ENCODE results near the gene RRP8. TPM values are rescaled to one million over a fixed set of nuclear protein-coding genes. Genes with fewer than 3 reads are reported as not detected.

RRP8 gene
- total RNA-seq, 4 donors from 2014 or later: 14.9 to 22.7 (median 18.0) TPM

DNA sequence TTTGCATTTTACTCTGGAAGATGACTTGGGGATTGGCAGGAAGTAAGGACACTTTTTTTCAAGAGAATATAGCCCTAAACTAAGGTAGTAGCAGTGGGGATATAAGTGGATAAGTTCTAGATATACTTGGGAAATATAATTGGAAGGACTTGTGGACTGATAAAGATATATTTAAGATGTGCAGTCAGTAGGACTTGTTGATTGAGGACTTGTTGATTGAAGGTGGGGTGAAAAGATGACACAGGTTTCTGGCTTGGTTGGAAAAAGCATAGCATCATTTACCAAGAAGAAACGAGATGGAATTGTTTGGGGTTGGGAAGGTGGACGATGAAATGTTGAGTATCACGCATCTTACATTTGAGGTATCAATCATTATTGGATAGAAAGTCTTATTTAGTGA lies 10.1 kb upstream of the RRP8 start:
- no peak for TF ChIP-seq POLR2A (IDR thresholded peaks at IDR 0.05)
- TF ChIP-seq, protein P1, sequence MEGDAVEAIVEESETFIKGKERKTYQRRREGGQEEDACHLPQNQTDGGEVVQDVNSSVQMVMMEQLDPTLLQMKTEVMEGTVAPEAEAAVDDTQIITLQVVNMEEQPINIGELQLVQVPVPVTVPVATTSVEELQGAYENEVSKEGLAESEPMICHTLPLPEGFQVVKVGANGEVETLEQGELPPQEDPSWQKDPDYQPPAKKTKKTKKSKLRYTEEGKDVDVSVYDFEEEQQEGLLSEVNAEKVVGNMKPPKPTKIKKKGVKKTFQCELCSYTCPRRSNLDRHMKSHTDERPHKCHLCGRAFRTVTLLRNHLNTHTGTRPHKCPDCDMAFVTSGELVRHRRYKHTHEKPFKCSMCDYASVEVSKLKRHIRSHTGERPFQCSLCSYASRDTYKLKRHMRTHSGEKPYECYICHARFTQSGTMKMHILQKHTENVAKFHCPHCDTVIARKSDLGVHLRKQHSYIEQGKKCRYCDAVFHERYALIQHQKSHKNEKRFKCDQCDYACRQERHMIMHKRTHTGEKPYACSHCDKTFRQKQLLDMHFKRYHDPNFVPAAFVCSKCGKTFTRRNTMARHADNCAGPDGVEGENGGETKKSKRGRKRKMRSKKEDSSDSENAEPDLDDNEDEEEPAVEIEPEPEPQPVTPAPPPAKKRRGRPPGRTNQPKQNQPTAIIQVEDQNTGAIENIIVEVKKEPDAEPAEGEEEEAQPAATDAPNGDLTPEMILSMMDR (IDR thresholded peaks at IDR 0.05): no peak
- intact Hi-C loops (cut with DNase I; ENCODE audit: low total_unique reads): no loop called here
- WGBS, 2 donors: 89 to 92% methylated on average over 3 of the region's 3 CpGs
- no peak overlapping the region for H3K4me3 ChIP-seq (ENCODE audit: low read depth, poor library complexity, severe bottlenecking)
- DNase-seq (ENCODE audit: low spot score in 2 of 2): no peak

DNA sequence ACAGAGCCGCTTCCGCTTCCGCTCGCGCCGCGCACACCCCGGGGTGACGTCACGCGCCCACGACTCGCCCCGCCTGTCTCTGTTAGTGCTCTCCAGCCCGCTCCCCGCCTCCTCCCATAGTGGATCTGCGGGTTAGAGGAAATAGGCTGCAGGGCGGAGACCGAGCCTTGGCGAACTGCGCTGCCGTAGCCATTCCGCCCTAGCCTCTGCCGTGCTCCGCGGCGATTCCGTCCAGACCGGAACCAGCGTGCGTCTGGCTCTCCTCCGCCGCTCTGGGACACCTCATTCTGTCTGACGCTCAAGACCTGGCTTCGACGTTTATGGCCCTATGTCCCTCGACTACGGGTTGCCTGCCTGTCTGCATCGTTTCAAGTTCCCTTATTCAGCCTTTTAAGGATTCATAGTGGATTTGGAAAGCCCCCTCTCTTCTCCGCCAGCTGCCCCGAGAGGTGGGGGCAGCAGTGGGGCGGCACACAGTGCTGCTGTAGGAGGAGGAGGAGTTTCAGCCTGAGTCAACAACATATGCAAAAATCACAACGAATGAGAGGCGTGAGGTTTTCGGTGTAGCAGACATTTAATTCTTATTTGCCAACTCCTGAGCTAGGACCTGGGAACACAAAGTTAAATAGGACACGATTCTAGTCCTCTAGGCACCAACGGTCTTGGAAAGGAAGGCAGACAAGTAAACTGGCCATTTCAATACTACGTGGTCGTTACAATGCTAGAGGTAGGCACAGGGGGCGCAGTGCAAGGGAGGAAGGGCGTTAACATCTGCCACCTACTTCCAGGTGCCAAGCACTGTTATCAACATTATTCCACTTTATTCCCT lies 9.0 kb upstream of the RRP8 start, which contains the start of gene TAF10:
TAF10 (minus strand) TSS at position 4 of the 829 bp plus-strand sequence. CDS start 27 bp downstream, outside the sequence.
- peak; percentile 97 to 99 for DNase-seq (ENCODE audit: low spot score in 2 of 2)
- WGBS, 2 donors: 1% methylated on average over 37 to 44 of the region's 51 CpGs
- TF ChIP-seq, protein P1 (IDR thresholded peaks at IDR 0.05): peak in 1 of 3 donors; percentile 12
- peak in 1 of 2 donors; percentile 49 for TF ChIP-seq POLR2A (IDR thresholded peaks at IDR 0.05)
- intact Hi-C loops (cut with DNase I; ENCODE audit: low total_unique reads): no loop called here
- H3K4me3 ChIP-seq (ENCODE audit: low read depth, poor library complexity, severe bottlenecking): peak within 1 kb of the TSS; percentile 67

DNA sequence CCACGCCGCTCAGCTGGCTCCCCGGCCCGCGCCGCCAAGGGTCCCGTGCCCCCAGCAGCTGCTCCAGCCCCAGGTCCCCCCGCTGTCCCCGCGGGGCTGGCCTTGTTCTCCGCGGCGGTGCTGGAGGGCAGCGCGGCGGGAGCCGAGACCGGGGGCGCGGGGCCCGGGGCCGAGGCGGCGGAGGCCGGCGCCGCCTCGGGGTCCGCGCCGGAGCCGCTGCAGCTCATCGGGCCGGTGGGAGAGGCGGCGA lies 8.5 kb upstream of the RRP8 start:
- H3K4me3 ChIP-seq (ENCODE audit: low read depth, poor library complexity, severe bottlenecking): peak overlapping the region; percentile 67
- TF ChIP-seq, protein P1 (IDR thresholded peaks at IDR 0.05): no peak
- TF ChIP-seq POLR2A (IDR thresholded peaks at IDR 0.05): no peak
- intact Hi-C loops (cut with DNase I; ENCODE audit: low total_unique reads): no loop called here
- 0% methylated on average over 5 of the region's 36 CpGs; no CpG with 5 or more reads in 1 of the 2 donors for WGBS, 2 donors
- no peak for DNase-seq (ENCODE audit: low spot score in 2 of 2)

DNA sequence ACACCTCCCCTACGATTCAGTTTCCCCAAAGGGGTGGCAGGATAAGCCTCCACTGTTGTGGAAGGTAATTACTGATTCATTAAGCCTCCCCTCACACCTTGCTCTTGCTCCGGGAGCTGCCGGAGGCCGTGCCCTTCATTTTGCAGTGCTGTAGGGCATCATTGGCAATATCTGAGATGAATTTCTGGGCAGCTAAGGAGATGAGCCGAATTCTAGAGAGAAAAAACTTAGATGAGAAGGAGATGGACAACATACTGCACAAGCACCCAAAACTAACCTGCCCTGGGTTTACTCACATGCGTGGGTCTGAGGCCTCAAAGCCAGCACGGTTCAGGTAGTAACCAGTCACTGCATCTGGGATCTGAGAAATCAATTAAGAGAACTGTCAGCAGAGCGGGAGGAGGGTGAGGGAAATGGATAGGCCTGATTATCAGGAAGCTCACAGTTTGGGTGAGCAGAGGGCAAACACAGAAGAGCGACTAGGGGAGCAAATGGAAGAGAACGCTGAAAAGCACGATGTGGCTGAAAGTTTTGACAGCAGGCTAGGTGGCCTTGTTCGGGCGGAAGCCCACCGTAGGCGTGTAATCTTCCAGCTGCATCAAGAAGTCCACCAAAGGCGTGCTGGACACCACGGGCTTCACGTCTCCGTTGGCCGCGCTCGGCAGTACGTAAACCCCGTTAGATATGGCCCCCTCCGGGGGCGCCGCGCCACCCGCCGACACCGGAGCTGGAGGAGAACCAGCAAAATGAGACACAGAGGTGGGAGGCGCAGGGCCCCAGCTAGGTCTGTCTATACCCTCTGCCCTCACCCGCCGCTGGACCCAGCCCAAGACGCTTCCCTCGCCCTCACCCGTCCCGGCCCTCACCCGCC lies 7.9 kb upstream of the RRP8 start:
- DNase-seq (ENCODE audit: low spot score in 2 of 2): peak in 1 of 2 donors; percentile 92
- WGBS, 2 donors: 11 to 12% methylated on average over 34 to 37 of the region's 39 CpGs
- no peak for TF ChIP-seq POLR2A (IDR thresholded peaks at IDR 0.05)
- TF ChIP-seq, protein P1 (IDR thresholded peaks at IDR 0.05): no peak
- peak overlapping the region; percentile 67 for H3K4me3 ChIP-seq (ENCODE audit: low read depth, poor library complexity, severe bottlenecking)
- intact Hi-C loops (cut with DNase I; ENCODE audit: low total_unique reads): no loop called here

DNA sequence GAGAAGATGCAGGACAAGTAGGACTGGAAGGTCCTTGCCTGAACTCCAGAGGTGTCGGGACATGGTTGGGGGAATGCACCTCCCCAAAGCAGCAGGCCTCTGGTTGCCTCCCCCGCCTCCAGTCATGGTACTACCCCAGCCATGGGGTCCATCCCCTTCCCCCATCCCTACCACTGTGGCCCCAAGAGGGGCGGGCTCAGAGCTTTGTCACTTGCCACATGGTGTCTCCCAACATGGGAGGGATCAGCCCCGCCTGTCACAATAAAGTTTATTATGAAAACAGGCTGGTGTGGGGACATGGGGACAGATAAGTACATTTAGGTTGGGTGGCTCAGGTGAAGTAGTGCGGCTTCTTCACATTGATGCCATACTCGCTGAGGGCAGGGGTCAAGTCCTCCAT lies 7.2 kb upstream of the RRP8 start:
- peak; percentile 20 to 81 for DNase-seq (ENCODE audit: low spot score in 2 of 2)

More for the DNA sequence above, 7.2 kb upstream of the RRP8 start:
- TF ChIP-seq, protein P1 (IDR thresholded peaks at IDR 0.05): no peak
- TF ChIP-seq POLR2A (IDR thresholded peaks at IDR 0.05): no peak
- WGBS, 2 donors: 85 to 89% methylated on average over 6 of the region's 6 CpGs
- intact Hi-C loops (cut with DNase I; ENCODE audit: low total_unique reads): no loop called here
- H3K4me3 ChIP-seq (ENCODE audit: low read depth, poor library complexity, severe bottlenecking): no peak overlapping the region

Measured in lower leg skin (tissue), 4 donors.